Endothelial cell of umbilical vein (primary cell): ENCODE results near the gene ATXN7L1. TPM values are rescaled to one million over a fixed set of nuclear protein-coding genes. Genes with fewer than 3 reads are reported as not detected.

Experiments
- BruUV-seq: library from RNA; stranded (reverse); fragments of 400-500 nt; replicated peaks from 2 replicates; lab custom pipeline; 2021; lab: Mats Ljungman, UMichigan
- CTCF ChIA-PET: fragments of 300-600, 350-600 bp; sonication (Branson Sonifier 250); formaldehyde crosslinking; loops from one replicate; lab custom pipeline; 2021; ENCODE audit warnings: antibody characterized with exemption, inconsistent platforms; lab: Charles Lee
- POLR2A ChIA-PET: fragments of 300-600, 350-600 bp; sonication (Branson Sonifier 250); formaldehyde crosslinking; loops from one replicate; lab custom pipeline; 2021; ENCODE audit warnings: antibody characterized with exemption, inconsistent platforms; lab: Charles Lee
- DNase-seq: peaks from one replicate; pipeline ENCODE4 v3.0.0-alpha.2; 2011; ENCODE audit warnings: low read depth, low spot score
- FAIRE-seq: peaks from 2 replicates; lab custom pipeline; 2011; peaks lifted over from hg19 to GRCh38; lab: Jason Lieb, UNC
- H2AFZ ChIP-seq: 2 replicates; pipeline ENCODE4 v1.6.0; 2012; ENCODE audit warnings: low read depth, low read length, control low read depth, inconsistent platforms
- H3K27ac ChIP-seq: 2 replicates; pipeline ENCODE4 v1.5.1; 2011; ENCODE audit warnings: low read depth, mild to moderate bottlenecking, control low read depth, low read length, moderate library complexity; ENCODE audit not compliant: insufficient read depth
- H3K27me3 ChIP-seq, 2 experiments: 2 replicates each; pipeline versions ENCODE4 v1.6.0 to v1.6.1; 2011; ENCODE audit warnings: low read length in 2 of 2, mixed read lengths in 1 of 2; ENCODE audit not compliant: control insufficient read depth in 2 of 2, insufficient read depth in 2 of 2
- H3K36me3 ChIP-seq, 2 experiments: 2 replicates in 1 of 2; 3 replicates in 1 of 2; pipeline ENCODE4 v1.5.1; 2011; ENCODE audit warnings: low read length in 2 of 2, mild to moderate bottlenecking in 1 of 2, moderate library complexity in 1 of 2; ENCODE audit not compliant: control insufficient read depth in 2 of 2, insufficient read depth in 2 of 2; ENCODE audit errors: extremely low read depth in 1 of 2
- H3K4me1 ChIP-seq: 3 replicates; pipeline ENCODE4 v1.5.1; 2011; ENCODE audit warnings: mild to moderate bottlenecking, low read length; ENCODE audit not compliant: control insufficient read depth, insufficient read depth; ENCODE audit errors: extremely low read depth
- H3K4me2 ChIP-seq: 2 replicates; pipeline ENCODE4 v1.6.1; 2011; ENCODE audit warnings: low read length, control low read depth, mixed read lengths; ENCODE audit not compliant: insufficient read depth
- H3K4me3 ChIP-seq, 3 experiments: fragments of 200-600 bp in 1 of 3; sonication (generic), shearing (Covaris generic) in 1 of 3; replicated peaks in 1 of 3; 2 replicates each; pipeline ENCODE4 v1.5.1; 2011 to 2016; ENCODE audit warnings: control low read depth in 3 of 3, low read length in 3 of 3, mild to moderate bottlenecking in 2 of 3, inconsistent platforms in 1 of 3, low read depth in 1 of 3, moderate library complexity in 1 of 3; ENCODE audit not compliant: insufficient read depth in 1 of 3
- H3K79me2 ChIP-seq: 2 replicates; pipeline ENCODE4 v1.6.0; 2012; ENCODE audit warnings: low read length, inconsistent platforms; ENCODE audit not compliant: control insufficient read depth, insufficient read depth
- H3K9ac ChIP-seq: replicated peaks from 2 replicates; pipeline ENCODE3; 2011; ENCODE audit warnings: low read length, control low read depth; ENCODE audit not compliant: insufficient read depth; ENCODE audit errors: extremely low read depth
- H3K9me1 ChIP-seq: replicated peaks from 3 replicates; pipeline ENCODE4 v1.6.0; 2011; ENCODE audit warnings: mild to moderate bottlenecking, low read length; ENCODE audit not compliant: control insufficient read depth, insufficient read depth; ENCODE audit errors: extremely low read depth
- H3K9me3 ChIP-seq: replicated peaks from 2 replicates; pipeline ENCODE4 v1.5.1; 2012; ENCODE audit warnings: low read length, inconsistent platforms; ENCODE audit not compliant: control insufficient read depth, insufficient read depth
- H4K20me1 ChIP-seq: replicated peaks from 2 replicates; pipeline ENCODE3; 2011; ENCODE audit warnings: mild to moderate bottlenecking, low read length; ENCODE audit not compliant: control insufficient read depth, insufficient read depth; ENCODE audit errors: extremely low read depth
- CTCF ChIP-seq, 2 donors: IDR thresholded peaks; 1 replicate in 1 of 2; 2 replicates in 1 of 2; pipeline ENCODE4 v1.5.1; 2011; ENCODE audit warnings: low read length in 2 of 2, mild to moderate bottlenecking in 2 of 2, moderate library complexity in 2 of 2, control low read depth in 1 of 2, inconsistent platforms in 1 of 2, low read depth in 1 of 2; ENCODE audit not compliant: insufficient read depth in 1 of 2; ENCODE audit errors: extremely low read depth in 1 of 2
- EZH2 ChIP-seq: IDR thresholded peaks from 2 replicates; pipeline ENCODE4 v1.6.1; 2012; ENCODE audit warnings: borderline replicate concordance, low read depth, mild to moderate bottlenecking, moderate library complexity, low read length, inconsistent platforms; ENCODE audit not compliant: severe bottlenecking
- FOS ChIP-seq: IDR thresholded peaks from 2 replicates; pipeline ENCODE4 v1.6.1; 2011; ENCODE audit warnings: mild to moderate bottlenecking, low read length, moderate library complexity, borderline replicate concordance; ENCODE audit not compliant: insufficient read depth
- GATA2 ChIP-seq: IDR thresholded peaks from 2 replicates; pipeline ENCODE4 v1.7.0; 2011; ENCODE audit warnings: low read depth, mild to moderate bottlenecking, moderate library complexity, mixed read lengths, low read length; ENCODE audit not compliant: insufficient read length, insufficient read depth
- JUN ChIP-seq: IDR thresholded peaks from 2 replicates; pipeline ENCODE4 v1.6.1; 2011; ENCODE audit warnings: borderline replicate concordance, low read depth; ENCODE audit not compliant: insufficient read length, insufficient read depth
- MAX ChIP-seq: IDR thresholded peaks from 2 replicates; pipeline ENCODE4 v1.6.1; 2011; ENCODE audit not compliant: insufficient read depth, insufficient read length
- MYC ChIP-seq: IDR thresholded peaks from one replicate; pipeline ENCODE4 v1.6.1; 2011; ENCODE audit warnings: mild to moderate bottlenecking, low read depth, low read length
- POLR2A ChIP-seq: IDR thresholded peaks from 2 replicates; pipeline ENCODE4 v1.6.1; 2012; ENCODE audit warnings: low read depth, mild to moderate bottlenecking, control low read depth, low read length
- POLR2AphosphoS5 ChIP-seq: IDR thresholded peaks from 2 replicates; pipeline ENCODE4 v1.6.1; 2012; ENCODE audit warnings: low read depth, mild to moderate bottlenecking, control low read depth, low read length, moderate library complexity; ENCODE audit not compliant: insufficient read depth
- dilution Hi-C: fragments of 300-500 bp; cut with MboI; formaldehyde crosslinking; loops from one replicate; pipeline ENCODE4 v1.15.0; 2019; ENCODE audit warnings: low sequenced_read_pairs; ENCODE audit not compliant: extremely low pct_ligation_motif_present
- intact Hi-C: fragments of 100-400 bp; cut with micrococcal nuclease; formaldehyde crosslinking; loops from one replicate; pipeline ENCODE4 v1.10.0; 2022
- polyA plus RNA-seq, 4 experiments: library from polyadenylated mRNA; depleted of rRNA in 3 of 4; stranded (reverse) in 3 of 4; unstranded in 1 of 4; fragments of >200 nt; gene quantifications; 2 replicates each; pipeline versions ENCODE4 v1.2.1 to v1.2.3, GENCODE V29; 2011 to 2012; ENCODE audit warnings: missing spikeins in 1 of 4
- total RNA-seq: library from RNA; stranded (reverse); gene quantifications from 2 replicates; pipeline ENCODE4 v1.2.3, GENCODE V29; 2021

ATXN7L1 gene
- total and polyA plus RNA-seq, 2 donors (not counting 3 experiments of a cell fraction or from before 2014, with no cell fraction given) = 4.6 to 15.6 TPM

- Histone ChIP-seq H3K79me2 (no peaks in the 10 kb centered on the region), H3K9ac (no peak overlapping the region), H3K9me3 (no peaks in the 10 kb centered on the region), H3K4me3 (no peak overlapping the region), H3K9me1 (no peaks in the 10 kb centered on the region), H4K20me1 (no peaks in the 10 kb centered on the region), H2AFZ (no peak overlapping the region), H3K4me1 (peaks cover 7% of the 10 kb centered on the region), H3K27ac (no peak overlapping the region), H3K27me3 (no peaks in the 10 kb centered on the region), H3K36me3 (no peaks in the 10 kb centered on the region), H3K4me2 (no peak overlapping the region)
- FAIRE-seq (no peak), DNase-seq (no peak)
- no TSS peak for BruUV-seq
- intact Hi-C loops = loop anchor here (5.0 to 10.0 kb wide), 2 partner anchors 121 to 388 kb away; no protein-coding TSS in a partner anchor
- POLR2A ChIA-PET = no interaction called here
- CTCF ChIA-PET = interaction anchor here (1.0 to 4.1 kb wide), 10 partner anchors 9 to 401 kb away, joined by 3 to 35 read pairs (median 4); partner anchors contain the start of gene ATXN7L1
- dilution Hi-C loops = loop anchor here (25.0 kb wide), 1 partner anchor 246 kb away; no protein-coding TSS in a partner anchor
- TF ChIP-seq POLR2A (no peak), CTCF (IDR thresholded peaks at IDR 0.05; ENCODE audit: extremely low read depth in 1 of 2, insufficient read depth in 1 of 2, low read depth in 1 of 2, low read length in 2 of 2) (no peak), MAX (no peak), MYC (no peak), POLR2AphosphoS5 (no peak), JUN (no peak), GATA2 (no peak), EZH2 (no peak), FOS (no peak)
Observed at GRCh38 chr7:105766421-105767073, 109.9 kb downstream of the ATXN7L1 start.
